H9 (cell line): Measurements from ENCODE around the gene CACNA2D4. TPM values are rescaled to one million over a fixed set of nuclear protein-coding genes. Genes with fewer than 3 reads are reported as not detected.

Source experiments
- DNase-seq: peaks from one replicate; pipeline ENCODE4 v3.0.0-alpha.2; 2017
- H2AFZ ChIP-seq: one replicate; pipeline ENCODE4 v1.6.1; 2013; ENCODE audit warnings: mild to moderate bottlenecking, low read length, control low read depth, moderate library complexity
- H2AK5ac ChIP-seq: 2 replicates; pipeline ENCODE4 v1.6.1; 2013; ENCODE audit warnings: low read length, control low read depth, mixed read lengths; ENCODE audit not compliant: insufficient read length
- H2BK120ac ChIP-seq: one replicate; pipeline ENCODE4 v1.6.1; 2013; ENCODE audit warnings: low read depth, mild to moderate bottlenecking, low read length, control low read depth, inconsistent platforms; ENCODE audit not compliant: poor library complexity, severe bottlenecking
- H2BK12ac ChIP-seq: 2 replicates; pipeline ENCODE4 v1.6.1; 2013; ENCODE audit warnings: low read length, control low read depth, mixed read lengths, low read depth; ENCODE audit not compliant: insufficient read length
- H2BK15ac ChIP-seq: 2 replicates; pipeline ENCODE4 v1.6.1; 2013; ENCODE audit warnings: low read depth, low read length, control low read depth
- H2BK20ac ChIP-seq: one replicate; pipeline ENCODE4 v1.6.1; 2013; ENCODE audit warnings: low read depth, mild to moderate bottlenecking, low read length, control low read depth, inconsistent platforms; ENCODE audit not compliant: poor library complexity, severe bottlenecking
- H2BK5ac ChIP-seq: 2 replicates; pipeline ENCODE4 v1.6.1; 2013; ENCODE audit warnings: low read length, control low read depth, mixed read lengths; ENCODE audit not compliant: insufficient read length
- H3K14ac ChIP-seq: 2 replicates; pipeline ENCODE4 v1.6.1; 2013; ENCODE audit warnings: low read length, control low read depth; ENCODE audit not compliant: insufficient read depth
- H3K18ac ChIP-seq: 2 replicates; pipeline ENCODE4 v1.6.1; 2013; ENCODE audit warnings: low read depth, mild to moderate bottlenecking, mixed read lengths, low read length, control low read depth; ENCODE audit not compliant: insufficient read length
- H3K23ac ChIP-seq: 2 replicates; pipeline ENCODE4 v1.6.1; 2013; ENCODE audit warnings: low read length, control low read depth, mixed read lengths, low read depth; ENCODE audit not compliant: insufficient read length
- H3K23me2 ChIP-seq: 2 replicates; pipeline ENCODE4 v1.6.1; 2013; ENCODE audit warnings: low read depth, mild to moderate bottlenecking, mixed read lengths, low read length, control low read depth; ENCODE audit not compliant: insufficient read length, poor library complexity, severe bottlenecking
- H3K27ac ChIP-seq: 2 replicates; pipeline ENCODE4 v1.5.1; 2013; ENCODE audit warnings: low read length, control low read depth, mixed read lengths, low read depth; ENCODE audit not compliant: insufficient read length
- H3K27me3 ChIP-seq: 2 replicates; pipeline ENCODE4 v1.6.1; 2013; ENCODE audit warnings: low read length, control low read depth, inconsistent platforms; ENCODE audit not compliant: insufficient read depth
- H3K4ac ChIP-seq: 2 replicates; pipeline ENCODE4 v1.6.1; 2013; ENCODE audit warnings: low read depth, mild to moderate bottlenecking, control low read depth, inconsistent platforms, low read length, moderate library complexity
- H3K4me1 ChIP-seq: 2 replicates; pipeline ENCODE4 v1.6.1; 2013; ENCODE audit warnings: low read length, control low read depth, inconsistent platforms; ENCODE audit not compliant: insufficient read depth
- H3K4me2 ChIP-seq: 2 replicates; pipeline ENCODE4 v1.6.1; 2013; ENCODE audit warnings: low read length, control low read depth, mixed read lengths; ENCODE audit not compliant: insufficient read length, insufficient read depth
- H3K56ac ChIP-seq: 2 replicates; pipeline ENCODE4 v1.6.1; 2013; ENCODE audit warnings: low read depth, mild to moderate bottlenecking, mixed read lengths, low read length, control low read depth; ENCODE audit not compliant: insufficient read length
- H3K79me1 ChIP-seq: 2 replicates; pipeline ENCODE4 v1.6.1; 2013; ENCODE audit warnings: low read depth, mild to moderate bottlenecking, moderate library complexity, low read length, control low read depth, inconsistent platforms; ENCODE audit not compliant: insufficient read depth, poor library complexity, severe bottlenecking
- H3K79me2 ChIP-seq: 2 replicates; pipeline ENCODE4 v1.6.1; 2013; ENCODE audit warnings: low read length, control low read depth, inconsistent platforms; ENCODE audit not compliant: insufficient read depth
- H3K9ac ChIP-seq: 2 replicates; pipeline ENCODE4 v1.6.1; 2013; ENCODE audit warnings: low read length, control low read depth, mixed read lengths; ENCODE audit not compliant: insufficient read length; ENCODE audit errors: extremely low read depth
- H3K9me3 ChIP-seq: one replicate; pipeline ENCODE4 v1.6.1; 2013; ENCODE audit warnings: low read depth, low read length, inconsistent platforms; ENCODE audit not compliant: control insufficient read depth
- H3T11ph ChIP-seq: one replicate; pipeline ENCODE4 v1.6.1; 2013; ENCODE audit warnings: mild to moderate bottlenecking, low read length, control low read depth, inconsistent platforms
- H4K20me1 ChIP-seq: one replicate; pipeline ENCODE4 v1.6.1; 2013; ENCODE audit not compliant: control insufficient read depth, insufficient read length, insufficient read depth
- H4K5ac ChIP-seq: 2 replicates; pipeline ENCODE4 v1.6.1; 2013; ENCODE audit warnings: low read depth, mild to moderate bottlenecking, mixed read lengths, low read length, control low read depth; ENCODE audit not compliant: insufficient read length
- H4K8ac ChIP-seq: replicated peaks from 2 replicates; pipeline ENCODE4 v1.6.1; 2013; ENCODE audit warnings: low read length, control low read depth, mixed read lengths, low read depth; ENCODE audit not compliant: insufficient read length
- H4K91ac ChIP-seq: 2 replicates; pipeline ENCODE4 v1.6.1; 2013; ENCODE audit warnings: low read depth, mild to moderate bottlenecking, moderate library complexity, mixed read lengths, low read length, control low read depth; ENCODE audit not compliant: insufficient read length
- H3K27ac Mint-ChIP-seq, 3 experiments: 2 replicates in 2 of 3; 3 replicates in 1 of 3; pipeline ENCODE4 v1.8.0; 2020 to 2021; ENCODE audit warnings: mixed read lengths in 3 of 3, mild to moderate bottlenecking in 1 of 3, moderate library complexity in 1 of 3
- H3K27me3 Mint-ChIP-seq: 2 replicates; pipeline ENCODE4 v1.8.0; 2021; ENCODE audit warnings: low read depth, mild to moderate bottlenecking, moderate library complexity, mixed read lengths
- H3K36me3 Mint-ChIP-seq, 3 experiments: 2 replicates in 2 of 3; 3 replicates in 1 of 3; pipeline ENCODE4 v1.8.0; 2020 to 2021; ENCODE audit warnings: low read depth in 3 of 3, mixed read lengths in 3 of 3; ENCODE audit not compliant: insufficient read depth in 1 of 3
- H3K4me1 Mint-ChIP-seq, 2 experiments: 2 replicates each; pipeline ENCODE4 v1.8.0; 2020; ENCODE audit warnings: mixed read lengths in 2 of 2
- H3K4me3 Mint-ChIP-seq, 2 experiments: 2 replicates in 1 of 2; 3 replicates in 1 of 2; pipeline ENCODE4 v1.8.0; 2020 to 2021; ENCODE audit warnings: mild to moderate bottlenecking in 2 of 2, mixed read lengths in 2 of 2, moderate library complexity in 1 of 2
- H3K9me3 Mint-ChIP-seq, 2 experiments: 2 replicates in 1 of 2; 3 replicates in 1 of 2; pipeline ENCODE4 v1.8.0; 2020; ENCODE audit warnings: mild to moderate bottlenecking in 2 of 2, mixed read lengths in 2 of 2, moderate library complexity in 1 of 2
- WGBS: extraction: QIAGEN DNeasy Blood & Tissue Kit; methylation state at CpG from one replicate; pipeline ENCODE4 v1.1.7; 2013; ENCODE audit warnings: missing lambda C conversion rate, low lambda C conversion rate, mixed read lengths; ENCODE audit not compliant: insufficient read length; ENCODE audit errors: extremely low coverage; 5-methylcytosine and 5-hydroxymethylcytosine counted together
- total RNA-seq: library from RNA; stranded (reverse); gene quantifications from 2 replicates; pipeline ENCODE4 v1.2.1, GENCODE V29; 2021
- TF ChIP-seq, protein P1 (sequence below): fragments of 200-600 bp; sonication (generic); conservative IDR thresholded peaks from 3 replicates; pipeline ENCODE4 v1.8.0; 2021; ENCODE audit warnings: antibody characterized with exemption, mild to moderate bottlenecking

CACNA2D4 gene
- total RNA-seq, 1 experiment from 2014 or later, result 0.79 TPM

DNA sequence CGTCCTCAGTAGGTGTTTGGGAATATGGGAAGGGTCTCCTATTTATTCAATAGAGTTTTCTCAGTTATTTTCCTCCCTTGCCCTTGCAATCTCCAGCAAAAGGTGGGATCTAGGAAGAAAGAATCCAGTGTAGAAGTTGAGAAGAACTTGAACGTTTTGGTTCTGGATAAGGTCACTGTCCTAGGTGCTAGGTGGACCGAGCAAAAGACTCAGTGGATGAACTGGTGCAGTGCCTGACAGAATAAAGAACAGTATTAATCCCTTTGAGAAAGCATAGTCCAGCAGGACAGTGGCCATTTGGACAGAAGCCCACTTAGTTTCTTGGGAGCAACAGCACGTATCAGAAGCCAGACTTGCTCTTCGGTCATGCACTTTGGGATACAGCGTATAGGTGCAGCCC, 130.7 kb downstream of the CACNA2D4 start:
- H3K4me1 Mint-ChIP-seq, result peaks cover 12 to 18% of the 10 kb centered on the region in 2 experiments
- Histone ChIP-seq H3K4me1 (no peaks in the 10 kb centered on the region; the same call in 1 of the 2 replicates), H2BK120ac (no peak overlapping the region), H3K23ac (no peak overlapping the region), H3K56ac (no peak overlapping the region), H2AFZ (no peak overlapping the region), H3T11ph (no peak overlapping the region), H2BK15ac (no peak overlapping the region), H3K27ac (no peak overlapping the region), H4K8ac (no peak overlapping the region), H3K79me1 (no peaks in the 10 kb centered on the region), H2BK5ac (no peak overlapping the region), H3K4me2 (no peak overlapping the region), H3K23me2 (no peaks in the 10 kb centered on the region), H2BK12ac (no peak overlapping the region), H2AK5ac (no peak overlapping the region), H4K5ac (no peak overlapping the region), H4K20me1 (no peaks in the 10 kb centered on the region), H3K18ac (no peak overlapping the region), H3K9ac (no peak overlapping the region), H3K4ac (no peak overlapping the region), H4K91ac (no peak overlapping the region), H3K79me2 (no peaks in the 10 kb centered on the region), H2BK20ac (no peak overlapping the region), H3K27me3 (no peaks in the 10 kb centered on the region), H3K9me3 (no peaks in the 10 kb centered on the region), H3K14ac (no peak overlapping the region)
- H3K4me3 Mint-ChIP-seq, result no peak overlapping the region
- WGBS, result no CpG with 5 or more reads among the region's 6 CpGs
- no peaks in the 10 kb centered on the region; the same call in 1 of the 2 replicates for H3K27me3 Mint-ChIP-seq
- TF ChIP-seq, protein P1, sequence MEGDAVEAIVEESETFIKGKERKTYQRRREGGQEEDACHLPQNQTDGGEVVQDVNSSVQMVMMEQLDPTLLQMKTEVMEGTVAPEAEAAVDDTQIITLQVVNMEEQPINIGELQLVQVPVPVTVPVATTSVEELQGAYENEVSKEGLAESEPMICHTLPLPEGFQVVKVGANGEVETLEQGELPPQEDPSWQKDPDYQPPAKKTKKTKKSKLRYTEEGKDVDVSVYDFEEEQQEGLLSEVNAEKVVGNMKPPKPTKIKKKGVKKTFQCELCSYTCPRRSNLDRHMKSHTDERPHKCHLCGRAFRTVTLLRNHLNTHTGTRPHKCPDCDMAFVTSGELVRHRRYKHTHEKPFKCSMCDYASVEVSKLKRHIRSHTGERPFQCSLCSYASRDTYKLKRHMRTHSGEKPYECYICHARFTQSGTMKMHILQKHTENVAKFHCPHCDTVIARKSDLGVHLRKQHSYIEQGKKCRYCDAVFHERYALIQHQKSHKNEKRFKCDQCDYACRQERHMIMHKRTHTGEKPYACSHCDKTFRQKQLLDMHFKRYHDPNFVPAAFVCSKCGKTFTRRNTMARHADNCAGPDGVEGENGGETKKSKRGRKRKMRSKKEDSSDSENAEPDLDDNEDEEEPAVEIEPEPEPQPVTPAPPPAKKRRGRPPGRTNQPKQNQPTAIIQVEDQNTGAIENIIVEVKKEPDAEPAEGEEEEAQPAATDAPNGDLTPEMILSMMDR, result no peak
- DNase-seq, result no peak
- no peak overlapping the region for H3K27ac Mint-ChIP-seq
- H3K36me3 Mint-ChIP-seq, result peaks cover 8 to 33% (median 12%) of the 10 kb centered on the region in 3 experiments; a peak in 6 of 7 replicates
- H3K9me3 Mint-ChIP-seq, result no peaks in the 10 kb centered on the region
